Astrocyte of the hippocampus (primary cell): ENCODE results near the gene ZFHX2.
A peak's percentile ranks its signal among the peaks of the same experiment; 100 is the strongest.

Experiments
- DNase-seq: peaks from one replicate; pipeline ENCODE4 v3.0.0; 2011; ENCODE audit warnings: low read depth, low spot score

The ZFHX2 gene

GRCh38 chr14:23520899-23521533, 30.5 kb downstream of the ZFHX2 start:
- no peak for DNase-seq

DNA sequence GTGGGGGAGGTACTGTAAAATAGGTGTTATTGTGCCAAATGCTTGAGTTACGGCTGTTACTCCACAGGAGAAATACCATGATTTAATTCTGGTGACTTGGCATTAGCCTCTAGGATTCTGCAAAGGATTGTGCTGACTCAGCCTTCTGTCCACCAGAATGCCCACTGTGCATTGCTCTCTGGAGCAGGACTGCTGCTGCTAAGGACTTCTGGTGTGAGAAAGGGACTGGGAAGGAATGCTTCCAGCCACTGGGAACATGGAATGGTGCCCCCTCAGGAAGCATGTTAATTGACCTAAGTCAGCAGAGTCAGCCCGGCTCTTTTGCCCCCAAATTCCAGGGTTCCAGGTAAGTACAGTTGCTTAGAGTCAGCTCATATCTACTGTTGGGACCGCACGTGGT, 32.9 kb downstream of the ZFHX2 start:
- peak; percentile 27 for DNase-seq

GRCh38 chr14:23517650-23518326, 33.8 kb downstream of the ZFHX2 start:
- no peak for DNase-seq

DNA sequence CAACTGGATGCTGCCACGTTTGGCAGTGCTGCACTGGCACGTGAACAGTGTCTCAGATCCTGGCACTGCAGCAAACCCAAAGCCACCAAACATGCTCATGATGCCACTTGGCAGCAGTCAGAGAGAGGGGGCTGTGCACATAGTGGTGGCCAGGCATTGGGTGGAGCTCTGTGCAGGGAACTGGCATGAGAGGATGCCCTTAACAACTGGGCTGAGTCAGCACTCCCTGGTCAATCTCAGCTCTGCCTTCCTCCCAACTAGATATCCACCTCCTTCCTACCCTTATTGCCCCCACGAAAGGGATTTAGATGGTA, 37.0 kb downstream of the ZFHX2 start:
- DNase-seq, result no peak

DNA sequence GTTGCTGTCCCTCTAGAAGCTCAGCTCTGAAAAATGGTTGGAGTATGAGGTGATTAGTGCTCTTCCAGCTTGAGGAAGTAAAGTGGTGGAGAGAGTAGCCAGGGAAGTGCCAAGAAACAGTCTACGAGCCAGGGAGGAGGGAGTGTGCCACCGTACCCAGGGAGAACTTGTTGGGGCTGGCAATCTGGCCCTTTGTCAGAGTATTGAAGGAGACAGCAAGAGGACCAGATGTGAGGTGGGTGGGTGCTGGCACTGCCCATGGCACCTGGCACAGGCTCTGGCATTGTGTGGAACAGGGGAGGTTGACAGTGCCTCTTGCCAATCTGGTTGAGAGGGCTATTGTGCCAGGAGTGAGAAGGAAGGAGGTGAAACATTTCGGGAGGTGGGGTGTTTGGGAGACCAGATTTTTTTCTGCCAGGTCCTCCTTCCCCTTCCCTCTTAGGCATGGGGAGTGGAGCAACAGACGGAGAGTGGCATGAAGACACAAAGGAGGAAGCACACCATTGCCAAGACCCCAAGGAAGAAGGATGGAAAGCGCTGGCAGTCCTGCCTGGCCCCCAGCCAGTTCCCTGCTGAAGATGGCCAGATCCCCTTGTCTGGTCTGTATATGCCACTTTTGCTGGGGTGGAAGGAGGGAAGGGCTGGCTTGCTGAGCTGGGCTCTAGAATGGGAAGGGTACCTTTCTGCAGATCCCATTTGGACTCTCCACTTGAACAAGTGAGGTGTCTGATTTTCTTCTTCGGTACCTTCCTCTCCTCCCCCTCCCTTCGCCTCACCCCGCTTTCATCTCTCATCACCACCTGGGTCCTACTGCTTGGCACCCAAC, 37.5 kb downstream of the ZFHX2 start:
- no peak for DNase-seq

DNA sequence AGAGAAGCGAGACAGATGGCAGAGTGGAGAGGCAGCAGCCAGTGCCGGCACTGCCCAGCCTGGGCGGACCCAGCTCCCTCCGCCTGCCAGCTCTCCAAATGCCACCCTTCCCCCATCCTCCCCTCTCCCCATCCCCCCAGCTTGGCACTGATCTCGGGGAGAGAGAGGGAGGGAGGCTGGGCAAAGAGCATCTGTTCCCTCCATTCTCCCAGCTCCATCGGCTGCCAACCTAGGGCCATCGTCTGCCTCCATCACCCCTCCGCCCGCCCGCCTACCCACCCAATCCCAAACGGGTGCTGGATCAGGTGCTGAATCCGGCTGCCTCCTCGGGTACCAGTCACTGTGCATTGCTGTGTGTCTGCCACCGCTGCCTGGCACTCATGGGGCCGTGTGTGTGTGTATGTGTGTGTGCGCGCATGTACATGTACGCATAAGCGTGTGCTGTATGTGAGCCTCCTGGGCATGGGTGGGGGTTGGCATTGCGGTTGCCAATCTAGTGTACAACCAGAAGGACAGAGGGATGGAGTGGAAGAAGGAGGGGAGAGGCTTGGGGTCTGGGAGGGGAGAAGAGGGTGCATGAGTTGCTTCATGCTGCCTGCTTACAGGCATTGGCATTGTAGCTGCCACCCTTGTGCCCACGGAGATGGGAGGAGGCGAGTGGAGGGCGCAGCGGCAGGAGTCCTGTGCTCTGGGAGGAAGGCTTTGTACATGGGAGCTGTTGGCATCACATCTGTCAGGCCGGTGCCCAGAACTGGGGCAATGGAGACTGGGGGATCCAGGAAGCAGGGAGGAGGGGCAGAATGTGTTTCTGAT, 38.4 kb downstream of the ZFHX2 start:
- DNase-seq, result peak; percentile 15

DNA sequence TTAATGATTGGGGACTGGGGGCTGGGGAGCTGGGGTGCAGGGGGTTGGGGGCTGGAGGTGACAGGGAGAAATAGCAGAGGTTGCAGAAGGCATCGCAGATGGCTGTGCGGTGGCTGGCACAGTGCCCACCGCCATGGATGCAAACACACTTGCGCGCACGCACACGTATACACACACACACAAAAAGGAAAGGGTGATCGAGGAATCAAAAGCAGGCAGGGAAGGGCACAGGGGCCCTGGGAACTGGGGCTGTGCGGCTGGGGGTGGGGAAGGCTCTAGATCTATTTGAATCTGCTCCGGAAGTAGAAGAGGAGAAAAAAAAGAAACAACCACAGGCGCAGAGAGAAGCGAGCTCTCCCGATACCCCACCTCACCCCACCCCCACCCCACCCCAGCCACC, 39.4 kb downstream of the ZFHX2 start:
- DNase-seq, result peak; percentile 40

DNA sequence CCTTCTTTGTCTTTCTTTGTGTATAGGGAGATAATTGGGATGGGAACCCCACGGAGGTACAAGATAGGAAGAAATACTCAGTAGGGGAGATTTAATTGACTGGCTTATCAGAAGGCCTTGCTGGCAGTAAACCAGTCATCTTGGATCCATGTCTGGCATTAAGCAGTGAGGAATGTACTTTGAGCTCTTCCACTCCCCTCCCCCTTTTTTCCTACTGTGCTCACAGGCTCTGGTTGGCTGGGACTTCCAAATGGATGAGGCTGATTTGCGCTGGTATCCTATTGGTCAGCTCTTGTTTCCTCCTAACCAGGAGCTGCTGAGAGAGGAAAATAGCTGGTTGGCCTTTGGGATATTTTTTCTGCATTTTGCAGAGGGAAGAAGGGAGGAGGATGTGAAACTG, 57.3 kb downstream of the ZFHX2 start:
- peak; percentile 80 for DNase-seq

DNA sequence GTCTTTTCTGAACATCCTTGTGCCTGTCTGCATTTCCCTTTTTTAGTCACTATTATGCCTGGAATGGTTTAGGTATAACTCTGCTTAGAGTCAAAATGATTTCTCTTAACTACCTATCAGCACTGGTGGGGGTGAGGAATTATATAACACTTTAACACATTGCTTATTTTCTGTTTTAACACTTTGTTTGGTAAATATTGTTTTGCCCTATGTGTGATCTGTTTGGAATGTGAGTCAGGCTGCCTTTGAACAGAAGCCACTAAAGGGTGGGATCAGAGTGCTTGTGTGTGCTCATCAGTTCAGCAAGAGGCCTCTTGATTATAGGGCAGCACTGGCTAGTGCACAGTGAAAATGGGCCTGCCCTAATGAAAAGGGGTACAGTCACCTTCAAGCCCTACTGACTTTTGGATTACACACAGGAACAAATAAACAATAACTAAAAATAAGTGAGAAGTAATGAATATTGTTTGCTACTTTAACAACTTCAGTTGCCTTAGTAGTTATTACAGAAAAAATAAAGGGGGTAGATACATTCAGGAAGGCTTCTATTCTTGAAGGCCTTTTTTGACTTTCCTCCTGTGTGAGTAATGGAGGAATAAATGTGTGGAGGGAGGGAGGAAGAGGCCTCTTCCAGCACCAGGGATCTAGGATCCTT, 58.8 kb downstream of the ZFHX2 start:
- DNase-seq, result peak; percentile 42

DNA sequence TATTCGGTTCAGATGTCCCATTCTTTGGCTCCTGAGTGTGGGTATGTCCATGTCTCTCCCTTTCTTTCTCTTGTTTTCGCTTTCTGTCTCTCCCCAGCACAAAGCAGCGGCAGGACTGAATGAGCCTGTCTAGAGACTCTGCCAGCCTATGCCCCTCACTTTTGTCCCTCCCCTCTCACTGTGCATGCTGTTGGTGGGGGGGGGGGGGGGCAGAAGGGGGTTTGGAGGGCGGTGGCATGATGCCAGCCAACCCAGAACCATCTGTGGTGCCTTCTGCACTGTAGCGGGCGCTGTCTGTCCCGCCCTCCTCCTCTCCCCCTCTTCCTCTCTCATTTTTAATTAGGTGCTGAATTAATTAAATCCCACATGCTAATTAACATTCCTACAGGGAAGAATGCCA, 64.3 kb downstream of the ZFHX2 start:
- no peak for DNase-seq

GRCh38 chr14:23486036-23486435, 65.5 kb downstream of the ZFHX2 start:
- no peak for DNase-seq

DNA sequence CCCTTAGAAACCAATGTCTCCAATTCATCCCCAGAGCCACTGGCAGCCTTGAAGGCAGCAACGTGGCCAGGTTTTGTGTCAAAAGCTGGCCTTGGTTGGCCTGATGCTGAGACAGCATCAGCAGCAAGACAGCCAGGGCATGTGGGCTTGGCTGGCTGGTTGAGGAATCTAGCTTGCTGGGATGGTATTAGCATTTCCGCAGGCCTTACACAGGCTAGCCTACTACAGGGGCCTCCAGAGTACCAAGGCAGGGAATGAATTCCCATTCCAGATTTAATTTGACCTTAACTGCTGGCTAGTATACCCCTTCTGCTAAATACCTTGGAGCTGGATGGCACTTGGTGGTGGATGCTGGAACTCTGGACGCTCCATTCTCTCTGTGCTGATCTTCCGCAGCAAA, 66.2 kb downstream of the ZFHX2 start:
- DNase-seq, result no peak

GRCh38 chr14:23483236-23483854, 68.2 kb downstream of the ZFHX2 start:
- peak; percentile 65 for DNase-seq

DNA sequence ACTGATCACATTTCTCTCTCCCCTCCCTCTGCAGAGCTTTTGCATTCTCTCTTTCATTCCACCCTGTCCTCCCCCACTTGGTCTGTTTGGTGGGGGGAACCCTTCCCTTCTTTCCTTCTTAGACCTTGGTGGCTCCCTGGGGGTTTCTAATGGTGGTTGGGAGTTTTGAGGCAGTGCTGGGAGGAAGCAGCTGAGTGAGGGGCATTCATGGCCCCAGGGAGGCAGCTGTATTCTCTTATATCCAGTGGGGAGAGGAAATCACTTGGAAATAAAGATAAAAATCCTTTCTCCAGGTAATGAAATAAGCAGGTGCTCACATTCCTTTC, 68.8 kb downstream of the ZFHX2 start:
- no peak for DNase-seq

DNA sequence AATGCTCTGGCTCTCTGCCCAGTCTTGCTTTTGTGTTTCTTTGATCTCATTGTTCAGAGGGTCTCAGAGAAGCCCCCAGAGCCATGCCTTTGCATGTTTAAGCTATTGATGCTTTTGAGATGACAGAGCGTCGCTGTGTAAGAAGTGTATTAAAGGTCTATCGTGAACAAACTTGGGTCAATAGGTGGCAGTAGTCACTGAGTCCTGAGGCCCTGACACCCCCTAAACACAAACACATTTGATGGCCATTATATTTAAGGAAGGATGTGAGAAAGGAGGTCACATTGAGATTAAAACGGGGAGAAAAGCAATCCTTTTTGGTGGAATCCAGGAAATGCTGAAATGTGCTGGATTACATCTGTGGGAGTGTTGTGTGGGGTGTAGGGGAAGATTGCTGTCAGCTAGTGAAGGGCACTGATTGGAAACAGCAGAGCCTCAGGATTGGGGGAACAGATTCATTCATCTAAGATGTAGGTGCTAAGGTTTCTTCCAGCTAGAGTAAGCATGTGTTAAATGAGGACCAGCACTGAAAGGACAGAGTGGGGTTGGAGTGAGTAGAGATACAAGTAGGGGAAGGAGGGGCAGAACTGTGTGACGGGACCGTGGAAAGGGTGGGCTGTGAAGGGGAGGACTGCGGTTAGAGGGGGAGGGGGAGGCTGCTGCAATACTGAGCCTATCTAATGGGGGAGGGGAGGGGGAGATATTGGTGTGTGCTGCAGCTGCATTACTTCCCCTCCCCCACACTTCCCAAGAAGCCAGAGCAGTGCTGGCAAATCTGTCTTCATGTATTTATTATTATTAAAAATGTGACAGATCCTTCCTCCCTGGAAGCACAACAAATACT, 69.4 kb downstream of the ZFHX2 start:
- no peak for DNase-seq

DNA sequence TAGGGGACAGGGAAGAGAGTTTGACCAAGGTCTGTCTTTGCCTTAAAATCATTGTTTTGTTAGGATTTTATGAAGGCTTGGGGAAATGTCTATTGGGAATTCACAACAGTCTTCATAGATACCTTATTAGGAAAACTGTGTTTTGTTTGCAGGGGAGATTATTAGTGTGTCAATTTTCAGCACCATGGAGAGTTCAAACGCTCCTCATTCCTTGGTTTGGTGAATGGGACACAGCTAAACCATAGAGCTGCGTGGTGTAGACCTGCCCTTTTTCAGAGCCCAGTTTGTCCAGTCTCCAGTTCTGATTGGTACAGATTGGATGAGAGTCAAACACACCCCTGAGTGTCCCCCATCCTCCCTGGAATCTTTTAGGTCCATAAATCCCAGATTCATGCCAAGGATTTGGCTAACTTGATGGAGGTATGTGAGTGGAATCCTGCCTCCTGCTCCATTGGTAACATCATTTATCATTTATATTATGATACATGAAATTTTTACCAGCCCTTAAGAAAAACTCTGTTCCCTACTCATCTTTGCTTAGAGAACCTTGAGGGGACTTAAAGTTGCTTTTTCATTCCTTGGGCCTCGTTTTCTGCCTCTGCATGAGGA, 70.1 kb downstream of the ZFHX2 start:
- DNase-seq, result peak; percentile 64

DNA sequence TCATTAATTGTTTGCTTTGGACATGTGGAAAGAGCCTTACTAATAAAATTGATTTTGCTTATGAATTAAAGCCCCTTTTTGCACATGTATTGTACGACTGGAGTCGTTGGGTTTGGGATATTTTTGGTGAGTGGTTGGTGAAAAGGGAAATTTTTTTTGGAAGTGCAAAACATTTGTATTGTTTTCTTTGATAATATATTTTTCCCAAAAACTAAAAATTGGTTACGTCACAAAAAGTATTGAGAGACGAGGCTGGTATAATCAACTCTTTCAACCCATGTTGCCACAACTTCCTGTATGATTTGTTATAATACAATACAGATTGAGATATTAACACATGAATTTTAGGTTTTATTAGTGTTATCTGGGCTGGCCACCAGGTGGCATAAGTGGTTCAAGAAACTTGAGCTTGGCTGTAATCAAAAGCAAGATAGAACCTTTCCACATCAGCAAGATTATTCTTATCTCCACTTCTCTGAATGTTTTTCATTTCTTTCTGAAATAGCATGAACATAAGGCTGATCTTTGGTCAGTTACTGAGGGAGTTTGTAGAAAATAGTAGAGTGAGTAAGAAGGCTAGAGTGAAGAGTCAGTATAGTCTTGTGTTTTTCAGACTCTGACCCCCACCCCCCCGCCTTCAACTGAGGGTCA, 73.3 kb downstream of the ZFHX2 start:
- peak; percentile 71 for DNase-seq

GRCh38 chr14:23470947-23471346, 80.6 kb downstream of the ZFHX2 start:
- no peak for DNase-seq
